DOHH2 (cell line): ENCODE results near the gene ZNF593OS.

Source experiments
- EZH2phosphoT487 ChIP-seq: fragments of 200-600 bp; sonication (generic); IDR thresholded peaks from 2 replicates; pipeline ENCODE4 v1.6.1; 2017; ENCODE audit warnings: borderline replicate concordance, mild to moderate bottlenecking, antibody characterized with exemption, low read length, moderate library complexity, mixed read lengths
- TF ChIP-seq, protein P1 (sequence below): fragments of 200-600 bp; sonication (generic); IDR thresholded peaks from one replicate; pipeline ENCODE4 v1.5.1; 2014; ENCODE audit warnings: antibody characterized with exemption, mild to moderate bottlenecking, low read depth, low read length; ENCODE audit not compliant: poor library complexity, severe bottlenecking

DNA sequence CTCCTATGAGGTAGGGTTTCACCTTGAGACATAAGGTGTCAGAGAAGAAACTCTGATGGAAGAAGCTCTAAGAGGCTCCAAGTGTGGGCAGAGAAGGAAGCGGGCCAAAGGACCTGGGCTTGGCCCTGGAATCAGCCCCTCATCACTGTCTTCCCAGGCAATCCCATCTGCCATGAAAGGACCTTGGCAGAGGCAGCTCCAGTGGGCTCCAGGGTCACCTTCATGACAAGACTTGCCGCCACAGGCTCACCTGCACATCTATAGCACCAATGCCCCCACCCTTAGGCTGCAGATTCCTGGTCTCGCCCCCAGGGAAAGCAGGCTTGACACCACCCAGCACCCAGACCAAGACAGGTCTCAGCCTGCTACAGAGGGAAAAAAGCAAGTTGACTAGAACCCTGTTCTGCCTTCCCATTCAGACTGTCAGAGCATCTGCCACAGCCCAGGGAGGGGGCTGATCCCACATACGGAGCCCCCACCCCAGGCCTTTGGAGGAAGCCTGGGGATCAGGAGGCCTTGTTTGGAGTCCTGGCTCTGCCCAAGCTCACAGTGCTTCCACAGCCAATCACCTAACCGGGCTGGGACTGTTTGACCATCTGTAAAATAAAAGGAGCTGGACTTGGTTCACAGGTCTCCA, 13.2 kb downstream of the ZNF593OS start:
- TF ChIP-seq, protein P1, sequence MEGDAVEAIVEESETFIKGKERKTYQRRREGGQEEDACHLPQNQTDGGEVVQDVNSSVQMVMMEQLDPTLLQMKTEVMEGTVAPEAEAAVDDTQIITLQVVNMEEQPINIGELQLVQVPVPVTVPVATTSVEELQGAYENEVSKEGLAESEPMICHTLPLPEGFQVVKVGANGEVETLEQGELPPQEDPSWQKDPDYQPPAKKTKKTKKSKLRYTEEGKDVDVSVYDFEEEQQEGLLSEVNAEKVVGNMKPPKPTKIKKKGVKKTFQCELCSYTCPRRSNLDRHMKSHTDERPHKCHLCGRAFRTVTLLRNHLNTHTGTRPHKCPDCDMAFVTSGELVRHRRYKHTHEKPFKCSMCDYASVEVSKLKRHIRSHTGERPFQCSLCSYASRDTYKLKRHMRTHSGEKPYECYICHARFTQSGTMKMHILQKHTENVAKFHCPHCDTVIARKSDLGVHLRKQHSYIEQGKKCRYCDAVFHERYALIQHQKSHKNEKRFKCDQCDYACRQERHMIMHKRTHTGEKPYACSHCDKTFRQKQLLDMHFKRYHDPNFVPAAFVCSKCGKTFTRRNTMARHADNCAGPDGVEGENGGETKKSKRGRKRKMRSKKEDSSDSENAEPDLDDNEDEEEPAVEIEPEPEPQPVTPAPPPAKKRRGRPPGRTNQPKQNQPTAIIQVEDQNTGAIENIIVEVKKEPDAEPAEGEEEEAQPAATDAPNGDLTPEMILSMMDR = no peak
- no peak for TF ChIP-seq EZH2phosphoT487
